ENCODE results near the gene SLC12A4. TPM values are rescaled to one million over a fixed set of nuclear protein-coding genes. Genes with fewer than 3 reads are reported as not detected.

Gene SLC12A4
- total RNA-seq, 1 donor from 2014 or later, result 108 TPM

GRCh38 chr16:67963662-67964321 is 4.6 kb downstream of the SLC12A4 start:
- peak in 1 of 2 donors; percentile 37 for DNase-seq (ENCODE audit: low read depth in 2 of 2)

- no peak for DNase-seq (ENCODE audit: low read depth in 2 of 2)
These were observed 5.2 kb downstream of the SLC12A4 start for GRCh38 chr16:67963292-67963661.

DNA sequence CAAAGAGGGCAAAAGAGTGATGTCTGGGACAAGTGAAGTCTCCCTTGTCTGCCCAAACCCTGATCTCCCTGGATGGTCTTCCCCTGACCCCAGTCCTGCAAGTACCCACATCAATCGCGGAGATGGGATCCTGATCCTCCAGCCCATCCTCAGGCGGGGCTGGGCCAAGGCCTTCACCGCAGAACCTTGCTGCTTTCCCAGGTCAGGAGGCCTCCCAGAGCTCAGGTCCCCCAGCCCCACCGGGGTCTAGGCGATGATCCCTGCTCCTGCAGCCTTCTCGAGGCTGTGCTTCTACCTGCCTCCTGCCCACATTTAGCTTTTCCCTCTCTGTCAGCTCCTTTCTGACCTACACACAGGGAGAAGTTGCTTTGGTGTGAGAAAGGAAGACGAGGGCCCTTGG is 6.3 kb downstream of the SLC12A4 start:
- no peak for DNase-seq (ENCODE audit: low read depth in 2 of 2)

DNA sequence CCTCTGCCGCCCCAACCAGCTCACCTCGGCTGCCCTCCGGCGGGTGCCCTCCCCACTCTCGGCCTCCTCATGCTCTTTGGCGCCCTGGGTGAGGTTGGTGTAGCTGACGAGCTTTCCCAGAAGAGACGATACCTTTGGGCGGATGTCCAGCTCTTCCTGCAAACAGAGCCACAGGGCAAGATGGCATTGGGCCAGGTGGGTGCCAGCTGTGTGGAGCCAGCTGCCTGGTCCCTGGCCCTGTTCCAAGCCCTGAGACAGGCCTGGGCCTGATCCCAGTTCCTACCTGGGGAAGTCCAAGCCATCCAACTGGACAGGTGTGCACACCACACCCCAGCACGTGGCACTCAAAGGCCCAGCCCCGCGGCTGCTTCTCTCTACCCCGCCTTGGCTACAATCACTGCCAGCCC is 6.9 kb downstream of the SLC12A4 start:
- no peak for DNase-seq (ENCODE audit: low read depth in 2 of 2)

- peak in 1 of 2 donors; percentile 60 for DNase-seq (ENCODE audit: low read depth in 2 of 2)
These were observed 8.7 kb downstream of the SLC12A4 start for GRCh38 chr16:67959536-67960329.

DNA sequence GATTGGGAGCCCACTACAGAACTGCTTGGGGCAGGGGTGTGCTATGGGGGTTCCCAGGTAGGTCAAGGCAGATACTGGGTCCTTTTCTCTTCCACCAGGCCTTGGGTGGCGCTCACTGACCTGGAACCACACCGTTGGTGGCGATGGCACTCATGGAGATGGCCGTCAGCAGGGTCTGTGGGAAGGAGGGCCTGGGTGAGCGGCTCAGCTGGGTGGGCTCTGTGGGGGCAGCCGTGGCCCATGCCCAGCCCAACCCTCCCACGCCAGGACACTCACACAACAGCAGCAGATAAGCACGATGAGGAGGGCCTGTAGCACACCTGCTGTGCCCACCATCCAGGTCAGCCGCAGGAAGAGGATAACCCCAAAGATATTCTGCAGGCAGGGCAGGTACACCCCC is 10.8 kb downstream of the SLC12A4 start:
- DNase-seq (ENCODE audit: low read depth in 2 of 2), result no peak

GRCh38 chr16:67954421-67955196 is 13.8 kb downstream of the SLC12A4 start:
- DNase-seq (ENCODE audit: low read depth in 2 of 2), result no peak

- DNase-seq (ENCODE audit: low read depth in 2 of 2), result no peak
These were observed 14.6 kb downstream of the SLC12A4 start for GRCh38 chr16:67953641-67954375.

DNA sequence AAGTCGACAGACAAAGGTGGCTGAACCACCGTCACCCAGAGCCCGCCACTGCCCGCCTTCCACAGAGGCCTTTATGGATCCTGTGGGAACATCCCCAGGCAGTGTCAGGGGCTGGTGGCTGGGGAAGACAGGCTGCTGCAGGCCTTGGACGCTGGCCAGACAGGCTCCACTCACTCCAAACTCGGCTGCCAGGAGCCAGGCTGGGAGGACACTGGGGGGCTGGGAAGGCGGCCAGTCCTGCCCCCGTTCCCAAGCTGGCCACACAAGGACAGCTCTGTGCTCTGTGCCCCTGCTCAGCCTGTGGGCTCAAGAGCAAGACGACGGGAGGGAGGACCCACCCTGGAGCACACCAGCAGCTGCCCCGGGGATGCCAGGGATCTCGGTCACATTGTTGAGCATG is 17.0 kb downstream of the SLC12A4 start:
- DNase-seq (ENCODE audit: low read depth in 2 of 2), result no peak

DNA sequence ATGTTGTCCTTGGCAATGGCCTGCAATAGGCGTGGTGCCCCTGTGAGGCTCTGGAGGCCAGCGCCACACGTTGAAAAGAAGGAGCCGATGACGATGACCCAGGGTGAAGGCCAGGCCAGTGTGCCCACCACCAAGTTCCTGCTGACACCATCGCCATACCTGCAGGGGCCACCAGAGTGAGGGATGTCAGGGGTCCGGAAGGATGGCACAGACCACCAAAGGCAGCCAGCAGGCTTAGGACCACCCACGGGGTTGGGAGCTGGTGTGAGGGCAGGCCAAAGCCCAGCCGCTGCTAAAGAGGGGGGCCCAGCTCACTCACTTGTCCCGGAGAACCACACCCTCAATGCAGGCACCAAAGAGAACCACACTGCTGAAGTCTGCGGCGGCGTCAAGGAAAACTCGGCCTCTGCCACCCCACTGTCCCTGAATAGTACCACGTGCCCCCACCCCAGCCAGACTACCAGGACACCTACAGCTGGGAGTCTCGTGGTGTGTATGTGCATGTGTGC is 18.0 kb downstream of the SLC12A4 start:
- no peak for DNase-seq (ENCODE audit: low read depth in 2 of 2)

DNA sequence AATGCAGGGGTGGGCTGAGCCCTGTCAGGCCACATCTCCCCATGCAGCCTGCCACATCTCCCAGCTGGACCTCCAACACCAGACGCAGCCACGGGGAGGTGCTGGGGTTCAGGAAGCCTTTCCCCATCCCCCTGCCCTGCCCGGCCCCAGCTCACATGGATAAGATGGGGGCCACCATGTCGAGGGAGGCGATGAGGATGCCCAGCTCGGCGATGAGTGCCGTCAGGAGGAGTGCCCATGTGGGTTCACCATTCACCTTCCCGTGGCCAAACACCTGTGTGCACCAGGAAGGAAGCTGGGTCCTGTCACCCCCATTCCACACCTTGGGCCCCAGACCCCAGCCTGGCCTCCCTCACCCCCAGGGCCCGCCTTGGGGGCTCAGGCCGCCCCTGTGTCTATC is 18.8 kb downstream of the SLC12A4 start:
- DNase-seq (ENCODE audit: low read depth in 2 of 2), result no peak

GRCh38 chr16:67948015-67948414 is 20.4 kb downstream of the SLC12A4 start:
- no peak for DNase-seq (ENCODE audit: low read depth in 2 of 2)

- DNase-seq (ENCODE audit: low read depth in 2 of 2), result no peak
These were observed 21.4 kb downstream of the SLC12A4 start for GRCh38 chr16:67946966-67947558.

DNA sequence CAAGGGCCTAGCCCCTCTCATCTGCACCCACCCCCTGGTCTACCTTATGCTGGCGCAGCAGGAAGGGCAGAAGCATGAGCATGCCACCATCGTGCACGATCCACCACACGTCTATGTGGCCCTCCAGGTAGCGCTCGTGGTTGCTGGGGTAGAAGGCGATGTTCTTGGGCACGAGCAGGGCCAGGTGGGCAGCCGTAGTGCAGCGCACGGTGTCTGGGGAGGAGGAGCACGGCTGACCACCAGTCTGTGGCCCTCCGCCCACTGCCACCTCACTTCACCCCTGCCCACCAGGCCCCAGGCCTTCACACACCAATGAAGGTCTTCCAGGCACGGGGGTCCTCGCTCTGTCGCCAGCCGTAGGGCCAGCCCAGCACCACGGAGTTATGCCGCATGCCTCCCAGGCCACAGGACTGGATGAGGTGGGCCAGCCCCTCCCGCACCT is 22.3 kb downstream of the SLC12A4 start:
- DNase-seq (ENCODE audit: low read depth in 2 of 2), result no peak

- DNase-seq (ENCODE audit: low read depth in 2 of 2), result no peak
These were observed 23.0 kb downstream of the SLC12A4 start for GRCh38 chr16:67945392-67945933.

DNA sequence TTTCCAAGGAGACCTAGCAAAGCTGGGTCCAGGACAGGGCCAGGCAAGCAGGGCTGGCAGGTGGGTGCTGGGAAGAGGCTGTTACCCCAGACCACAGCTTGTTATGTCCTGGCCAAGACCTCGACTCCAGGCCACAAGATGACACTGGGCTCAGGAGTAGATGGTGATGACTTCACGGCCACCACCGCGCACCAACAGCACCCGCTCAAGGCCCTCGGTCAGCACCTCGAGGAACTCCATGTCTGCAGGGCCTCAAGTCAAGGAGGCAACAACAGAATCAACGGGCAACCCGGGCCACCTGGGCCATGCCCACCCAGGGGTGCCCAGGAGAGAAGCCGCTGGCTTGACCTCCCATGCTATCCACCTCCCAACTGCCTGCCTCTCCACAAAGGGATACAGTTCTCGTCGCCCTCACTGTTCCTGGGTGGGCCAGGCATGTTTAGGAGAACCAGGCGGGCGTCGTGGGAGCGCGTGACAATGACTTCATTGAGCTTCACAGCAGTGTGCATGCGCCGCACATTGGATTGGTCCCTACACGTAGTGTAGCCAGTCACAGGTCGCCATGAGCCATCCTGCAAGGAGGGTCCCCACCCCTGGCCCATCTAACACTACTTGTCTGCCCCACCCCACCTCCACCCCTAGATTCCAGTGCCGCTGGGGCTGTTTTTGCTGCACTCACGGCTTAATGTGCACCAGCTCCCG is 23.6 kb downstream of the SLC12A4 start:
- no peak for DNase-seq (ENCODE audit: low read depth in 2 of 2)

GRCh38 chr16:67943619-67944504 is 24.6 kb downstream of the SLC12A4 start, which contains the start of gene LCAT:
Gene LCAT, minus strand, starts transcription at chr16:67944120. Its CDS starts 19 bp downstream, at chr16:67944101.
- DNase-seq (ENCODE audit: low read depth in 2 of 2), result no peak

DNA sequence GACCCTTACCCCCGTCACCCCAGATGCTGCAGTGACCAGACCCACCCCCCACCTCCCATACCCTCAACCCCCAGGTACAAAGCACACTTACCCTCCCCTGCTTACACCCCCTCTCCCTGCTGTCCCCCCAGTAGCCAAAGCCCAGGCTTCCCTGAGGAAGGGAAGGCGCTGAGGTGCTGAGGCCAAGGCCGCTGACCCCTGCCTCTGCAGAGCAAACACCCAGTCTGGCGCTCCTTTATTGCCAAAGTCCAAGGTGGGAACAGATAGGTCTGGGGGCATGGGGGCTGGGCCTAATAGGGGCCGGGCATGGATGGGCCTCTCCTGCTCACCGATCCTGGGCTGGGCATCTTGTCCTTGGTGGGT is 25.2 kb downstream of the SLC12A4 start:
- DNase-seq (ENCODE audit: low read depth in 2 of 2), result no peak
